AG20443 (cell line): ENCODE data around the gene GLIS1.

ENCODE experiments used
- DNase-seq: peaks from one replicate; pipeline ENCODE4 v3.0.0; 2012; ENCODE audit warnings: low spot score, mixed read lengths

The GLIS1 gene

GRCh38 chr1:53693773-53694717 lies 44.9 kb downstream of the GLIS1 start:
- DNase-seq: peak; percentile 61

GRCh38 chr1:53693339-53693738 lies 45.6 kb downstream of the GLIS1 start:
- DNase-seq: peak; percentile 43

- no peak for DNase-seq
These were observed 47.6 kb downstream of the GLIS1 start for GRCh38 chr1:53691326-53691725.

- no peak for DNase-seq
These were observed 48.6 kb downstream of the GLIS1 start for GRCh38 chr1:53690411-53690810.

GRCh38 chr1:53689736-53690326 lies 49.1 kb downstream of the GLIS1 start:
- DNase-seq: no peak

- DNase-seq: no peak
These were observed 49.7 kb downstream of the GLIS1 start for GRCh38 chr1:53689223-53689622.

- no peak for DNase-seq
These were observed 50.4 kb downstream of the GLIS1 start for GRCh38 chr1:53688381-53689102.

- DNase-seq: no peak
These were observed 51.1 kb downstream of the GLIS1 start for GRCh38 chr1:53687901-53688300.

- DNase-seq: no peak
These were observed 51.5 kb downstream of the GLIS1 start for GRCh38 chr1:53687426-53687825.

- no peak for DNase-seq
These were observed 52.0 kb downstream of the GLIS1 start for GRCh38 chr1:53686965-53687267.

GRCh38 chr1:53686091-53686964 lies 52.6 kb downstream of the GLIS1 start:
- DNase-seq: peak; percentile 59

GRCh38 chr1:53685272-53686051 lies 53.5 kb downstream of the GLIS1 start:
- peak; percentile 56 for DNase-seq

GRCh38 chr1:53684741-53685140 lies 54.2 kb downstream of the GLIS1 start:
- DNase-seq: no peak

- DNase-seq: no peak
These were observed 54.8 kb downstream of the GLIS1 start for GRCh38 chr1:53683986-53684740.

GRCh38 chr1:53682881-53683280 lies 56.1 kb downstream of the GLIS1 start:
- DNase-seq: no peak

- DNase-seq: no peak
These were observed 56.8 kb downstream of the GLIS1 start for GRCh38 chr1:53681977-53682685.

GRCh38 chr1:53681351-53681976 lies 57.5 kb downstream of the GLIS1 start:
- DNase-seq: no peak

- no peak for DNase-seq
These were observed 58.1 kb downstream of the GLIS1 start for GRCh38 chr1:53680868-53681267.
